AG10803 (cell line): Measurements from ENCODE around the gene MVK.

ENCODE experiments used
- DNase-seq: peaks from one replicate; pipeline ENCODE4 v3.0.0; 2010; ENCODE audit warnings: low read depth
- H3K4me3 ChIP-seq: 2 replicates; pipeline ENCODE4 v1.5.1; 2011; ENCODE audit warnings: mild to moderate bottlenecking, low read length, control low read depth
- TF ChIP-seq, protein P1 (sequence below): conservative IDR thresholded peaks from 2 replicates; pipeline ENCODE4 v1.5.1; 2011; ENCODE audit warnings: mild to moderate bottlenecking, low read length, control low read depth, inconsistent platforms

The MVK gene

GRCh38 chr12:109606320-109607028 is 32.9 kb downstream of the MVK start:
- no peak overlapping the region for H3K4me3 ChIP-seq
- TF ChIP-seq, protein P1, sequence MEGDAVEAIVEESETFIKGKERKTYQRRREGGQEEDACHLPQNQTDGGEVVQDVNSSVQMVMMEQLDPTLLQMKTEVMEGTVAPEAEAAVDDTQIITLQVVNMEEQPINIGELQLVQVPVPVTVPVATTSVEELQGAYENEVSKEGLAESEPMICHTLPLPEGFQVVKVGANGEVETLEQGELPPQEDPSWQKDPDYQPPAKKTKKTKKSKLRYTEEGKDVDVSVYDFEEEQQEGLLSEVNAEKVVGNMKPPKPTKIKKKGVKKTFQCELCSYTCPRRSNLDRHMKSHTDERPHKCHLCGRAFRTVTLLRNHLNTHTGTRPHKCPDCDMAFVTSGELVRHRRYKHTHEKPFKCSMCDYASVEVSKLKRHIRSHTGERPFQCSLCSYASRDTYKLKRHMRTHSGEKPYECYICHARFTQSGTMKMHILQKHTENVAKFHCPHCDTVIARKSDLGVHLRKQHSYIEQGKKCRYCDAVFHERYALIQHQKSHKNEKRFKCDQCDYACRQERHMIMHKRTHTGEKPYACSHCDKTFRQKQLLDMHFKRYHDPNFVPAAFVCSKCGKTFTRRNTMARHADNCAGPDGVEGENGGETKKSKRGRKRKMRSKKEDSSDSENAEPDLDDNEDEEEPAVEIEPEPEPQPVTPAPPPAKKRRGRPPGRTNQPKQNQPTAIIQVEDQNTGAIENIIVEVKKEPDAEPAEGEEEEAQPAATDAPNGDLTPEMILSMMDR = no peak
- no peak for DNase-seq

DNA sequence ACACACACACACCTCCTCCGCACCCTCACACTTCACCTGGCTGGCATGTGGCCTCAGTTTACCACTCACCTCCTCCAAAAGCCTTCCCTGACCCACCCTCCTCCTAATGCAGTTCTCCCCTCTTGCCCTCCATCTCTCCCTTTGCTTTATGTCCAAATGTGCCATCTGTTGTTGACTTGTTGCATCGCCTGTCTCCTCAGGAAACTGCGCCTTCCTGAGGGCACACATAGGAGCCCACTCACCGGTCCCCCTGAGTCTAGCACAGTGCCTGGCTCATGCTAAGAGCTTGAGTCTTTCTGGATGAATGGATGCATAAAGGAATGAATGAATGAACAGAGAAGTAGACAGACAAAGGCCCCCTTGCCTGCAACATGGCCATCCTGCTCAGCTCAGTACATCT is 34.0 kb downstream of the MVK start:
- TF ChIP-seq, protein P1 = no peak
- no peak for DNase-seq
- no peak overlapping the region for H3K4me3 ChIP-seq

GRCh38 chr12:109608270-109608669 is 34.7 kb downstream of the MVK start:
- no peak overlapping the region for H3K4me3 ChIP-seq
- TF ChIP-seq, protein P1 = no peak
- DNase-seq = no peak

DNA sequence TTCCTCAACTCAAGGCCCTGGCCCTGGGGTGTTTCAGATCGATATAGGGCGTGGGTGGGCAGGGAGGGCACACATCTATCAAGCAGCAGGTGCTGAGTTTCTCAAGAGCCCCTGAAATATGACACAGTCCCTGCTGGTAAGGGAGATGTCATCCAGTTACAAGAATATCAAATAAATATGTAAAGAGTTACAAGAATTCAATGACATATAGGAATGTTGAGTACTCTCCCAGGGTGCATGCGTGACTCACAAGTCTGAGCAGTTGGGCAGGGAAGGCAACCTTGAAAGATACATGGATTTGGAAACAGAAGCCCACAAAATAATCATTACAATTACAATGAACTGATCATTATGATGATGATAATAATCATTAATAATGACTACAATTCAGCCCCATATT is 35.2 kb downstream of the MVK start:
- DNase-seq = no peak
- no peak overlapping the region for H3K4me3 ChIP-seq
- TF ChIP-seq, protein P1 = no peak

DNA sequence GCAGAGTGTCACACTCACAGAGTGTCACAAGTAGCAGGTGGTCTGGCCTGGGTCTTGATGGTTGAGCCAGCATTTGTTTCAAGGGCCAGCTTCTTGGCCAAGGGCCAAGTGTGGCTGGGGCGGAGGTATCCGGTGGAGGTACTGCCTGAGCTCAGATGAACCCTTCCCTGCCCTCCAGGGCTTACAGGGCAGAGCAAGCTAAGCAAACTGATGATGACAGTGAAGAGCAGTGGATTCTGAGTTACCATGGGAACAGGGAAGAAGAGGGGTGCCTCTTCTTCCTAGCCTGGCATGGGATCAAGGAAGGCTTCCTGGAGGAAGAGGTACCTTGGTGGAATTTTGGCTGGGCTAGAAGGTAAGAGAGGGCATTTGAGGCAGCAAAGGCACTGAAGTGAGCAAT is 35.7 kb downstream of the MVK start:
- TF ChIP-seq, protein P1 = no peak
- no peak overlapping the region for H3K4me3 ChIP-seq
- no peak for DNase-seq

DNA sequence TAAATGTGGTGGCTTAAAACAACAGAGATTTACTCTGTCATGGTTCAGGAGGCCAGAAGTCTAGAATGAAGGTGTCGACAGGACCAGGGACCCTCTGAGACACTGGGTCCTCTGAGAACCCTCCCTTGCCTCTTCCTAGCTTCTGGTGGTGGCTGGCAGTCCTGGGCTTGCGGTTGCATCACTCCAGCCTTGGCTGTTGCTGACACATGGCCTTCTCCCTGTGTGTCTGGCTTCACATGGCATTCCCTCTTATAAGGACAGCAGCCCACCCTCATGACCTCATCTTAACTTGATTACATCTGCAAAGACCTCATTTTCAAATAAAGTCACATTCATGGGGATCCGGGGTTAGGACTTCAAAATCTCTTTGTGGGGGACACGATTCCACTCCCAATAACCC is 36.9 kb downstream of the MVK start:
- H3K4me3 ChIP-seq = no peak overlapping the region
- TF ChIP-seq, protein P1 = no peak
- DNase-seq = no peak

DNA sequence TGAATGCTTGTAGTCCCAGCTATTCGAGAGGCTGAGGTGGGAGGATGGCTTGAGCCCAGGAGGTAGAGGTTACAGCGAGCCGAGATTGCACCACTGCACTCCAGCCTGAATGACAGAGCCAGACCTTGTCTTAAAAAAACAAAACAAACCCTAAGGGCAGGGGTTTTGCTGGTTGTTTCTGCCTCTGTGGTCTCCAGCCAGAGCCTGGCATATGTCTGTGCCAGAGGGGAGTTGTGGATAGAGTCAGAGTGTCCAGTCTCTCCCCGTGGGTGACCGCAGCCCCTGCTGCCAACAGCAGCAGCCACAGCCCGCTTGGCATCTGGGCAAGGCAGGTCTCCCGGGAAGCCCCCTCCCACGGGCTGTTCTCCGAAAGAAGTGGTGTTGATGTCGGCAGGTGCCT is 37.6 kb downstream of the MVK start:
- H3K4me3 ChIP-seq = no peak overlapping the region
- DNase-seq = no peak
- TF ChIP-seq, protein P1 = no peak
